HG03196 (cell line): ENCODE results near the gene PRPH.
"Not testable (repeated sequence)": the region's sequence is repeated elsewhere in the genome, so short reads cannot be mapped to it uniquely, and the experiment has no call there.

ENCODE experiments used
- ATAC-seq: cut with Tn5 transposase; IDR thresholded peaks from one replicate; pipeline ENCODE4 v1.9.1; 2021; ENCODE audit not compliant: unreplicated experiment

The PRPH gene

GRCh38 chr12:49298160-49298559 lies 3.2 kb downstream of the PRPH start:
- ATAC-seq, result no peak

- no peak for ATAC-seq
Measured at GRCh38 chr12:49301760-49302159, 6.8 kb downstream of the PRPH start.

- no peak for ATAC-seq
Measured at GRCh38 chr12:49304161-49304560, 9.2 kb downstream of the PRPH start.

- no peak for ATAC-seq
Measured at GRCh38 chr12:49305762-49306510, 11.0 kb downstream of the PRPH start.

- ATAC-seq, result no peak
Measured at GRCh38 chr12:49309386-49309785, 14.4 kb downstream of the PRPH start.

- not testable (repeated sequence) for ATAC-seq
Measured at GRCh38 chr12:49310451-49311000, 15.6 kb downstream of the PRPH start.

- no peak for ATAC-seq
Measured at GRCh38 chr12:49314811-49315210, 19.9 kb downstream of the PRPH start.

- ATAC-seq, result not testable (repeated sequence)
Measured at GRCh38 chr12:49317118-49317517, 22.2 kb downstream of the PRPH start.

GRCh38 chr12:49320411-49321103 lies 25.6 kb downstream of the PRPH start:
- not testable (repeated sequence) for ATAC-seq

- ATAC-seq, result no peak
Measured at GRCh38 chr12:49322367-49322707, 27.4 kb downstream of the PRPH start.

- ATAC-seq, result peak; percentile 95
Measured at GRCh38 chr12:49322708-49323523, 28.0 kb downstream of the PRPH start, which contains the start of gene TROAP. TROAP (plus strand) TSS chr12:49323255; CDS start chr12:49323609, 354 bp downstream.

GRCh38 chr12:49323524-49324097 lies 28.7 kb downstream of the PRPH start:
- no peak for ATAC-seq

GRCh38 chr12:49325606-49326005 lies 30.7 kb downstream of the PRPH start:
- no peak for ATAC-seq

- no peak for ATAC-seq
Measured at GRCh38 chr12:49327368-49327767, 32.4 kb downstream of the PRPH start.

GRCh38 chr12:49327887-49328286 lies 32.9 kb downstream of the PRPH start:
- no peak for ATAC-seq

- ATAC-seq, result no peak
Measured at GRCh38 chr12:49328816-49329215, 33.9 kb downstream of the PRPH start.

GRCh38 chr12:49330032-49330619 lies 35.2 kb downstream of the PRPH start:
- ATAC-seq, result no peak

GRCh38 chr12:49330631-49331379 lies 35.9 kb downstream of the PRPH start:
- ATAC-seq, result no peak

GRCh38 chr12:49331380-49332222 lies 36.7 kb downstream of the PRPH start:
- ATAC-seq, result no peak
